Kidney capillary endothelial cell (primary cell): ENCODE results near the gene ACTN3.
"Not testable (repeated sequence)": the region's sequence is repeated elsewhere in the genome, so short reads cannot be mapped to it uniquely, and the experiment has no call there.

Source experiments
- DNase-seq: peaks from one replicate; pipeline ENCODE4 v3.0.0-alpha.2; 2018; ENCODE audit warnings: low spot score

Gene ACTN3

DNA sequence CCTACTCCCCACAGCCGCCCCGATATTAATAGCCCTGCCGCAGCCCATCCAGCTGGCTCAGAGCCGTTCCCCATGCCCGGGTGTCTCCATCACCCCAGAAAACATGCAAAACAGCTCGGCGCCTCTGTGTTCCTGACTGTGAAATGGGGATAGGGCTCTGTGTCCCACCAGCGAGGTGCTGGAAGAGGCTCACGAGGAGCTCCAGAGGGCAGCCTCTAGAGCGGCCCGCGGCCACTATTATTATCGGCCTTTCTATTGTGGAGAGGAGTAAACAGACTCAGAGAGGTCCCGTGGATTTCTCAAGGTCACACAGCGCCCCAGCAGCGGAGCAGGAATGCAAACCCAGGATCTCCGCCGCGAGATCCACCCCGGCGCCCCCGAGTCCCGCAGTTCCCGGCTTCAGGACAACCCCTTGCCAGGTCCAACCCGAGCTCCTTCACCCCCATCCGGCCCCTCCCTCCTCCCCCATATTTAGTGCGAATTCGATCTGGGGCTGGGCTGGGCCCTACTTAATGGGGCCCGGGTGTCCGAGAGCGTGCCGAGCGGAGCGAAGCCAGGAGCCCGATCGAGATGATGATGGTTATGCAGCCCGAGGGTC, at the start of gene ACTN3:
Gene ACTN3 (plus strand): TSS at position 536 of the 598 bp plus-strand sequence. CDS start 35 bp downstream, at position 571.
- DNase-seq = no peak

- DNase-seq = no peak
Observed at GRCh38 chr11:66497206-66497605, 49.5 kb upstream of the ACTN3 start.

- DNase-seq = no peak
Observed at GRCh38 chr11:66498506-66498905, 48.2 kb upstream of the ACTN3 start.

GRCh38 chr11:66505276-66505816, 41.4 kb upstream of the ACTN3 start:
- DNase-seq = no peak

DNA sequence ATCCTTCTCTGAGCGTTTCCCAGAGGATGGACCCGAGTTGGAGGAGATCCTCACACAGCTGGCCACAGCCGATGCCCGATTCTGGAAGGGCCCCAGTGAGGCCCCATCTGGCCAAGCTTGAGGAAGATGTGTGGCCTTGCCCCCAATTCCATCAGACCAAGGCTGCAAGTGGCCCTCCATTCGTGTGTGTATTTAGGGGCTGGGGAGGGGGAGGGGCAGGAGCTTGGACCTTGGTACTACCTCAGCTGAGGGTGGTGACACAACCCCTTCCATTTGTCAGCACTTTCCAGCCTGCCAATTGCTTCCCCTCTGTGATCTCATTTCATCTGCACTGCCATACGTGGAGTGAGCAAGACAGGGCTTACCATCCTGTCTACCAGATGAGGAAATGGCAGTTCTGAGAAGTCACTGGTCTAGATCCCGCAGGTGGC, 37.6 kb upstream of the ACTN3 start:
- no peak for DNase-seq

- DNase-seq = peak; percentile 69
Observed at GRCh38 chr11:66510271-66510989, 36.3 kb upstream of the ACTN3 start, which contains the start of gene BBS1. TSS of gene BBS1 (plus strand) at chr11:66510635. CDS start at chr11:66510660, 25 bp downstream.

DNA sequence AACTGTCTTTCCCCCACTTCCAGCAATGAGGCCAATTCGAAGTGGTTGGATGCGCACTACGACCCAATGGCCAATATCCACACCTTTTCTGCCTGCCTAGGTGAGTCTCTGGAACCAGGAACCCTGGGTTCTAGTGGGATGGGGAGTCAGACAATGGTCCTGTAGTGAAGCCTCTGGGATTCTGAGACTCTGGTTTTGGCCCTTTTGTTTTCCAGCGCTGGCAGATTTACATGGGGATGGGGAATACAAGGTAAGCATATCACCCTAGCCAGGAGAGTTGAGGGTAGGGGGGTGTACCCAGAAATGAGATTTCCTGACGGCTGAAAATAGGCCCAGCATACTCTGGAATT, 35.7 kb upstream of the ACTN3 start:
- no peak for DNase-seq

DNA sequence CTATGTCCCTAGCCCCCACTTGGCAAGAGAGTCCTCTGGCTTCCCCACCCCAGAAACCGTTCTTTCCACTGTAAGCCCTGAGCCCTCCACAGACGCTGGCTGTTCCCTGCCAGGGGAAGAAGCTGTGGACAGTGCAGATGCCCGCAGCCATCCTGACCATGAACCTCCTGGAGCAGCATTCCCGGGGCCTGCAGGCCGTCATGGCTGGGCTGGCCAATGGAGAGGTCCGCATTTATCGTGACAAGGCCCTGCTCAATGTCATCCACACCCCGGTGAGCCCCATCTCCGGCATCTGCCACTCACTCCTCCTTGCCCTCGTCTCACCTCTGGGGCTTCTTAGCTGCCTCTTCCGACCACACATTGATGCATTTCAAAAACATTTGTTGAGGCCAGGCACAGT, 23.1 kb upstream of the ACTN3 start:
- no peak for DNase-seq

DNA sequence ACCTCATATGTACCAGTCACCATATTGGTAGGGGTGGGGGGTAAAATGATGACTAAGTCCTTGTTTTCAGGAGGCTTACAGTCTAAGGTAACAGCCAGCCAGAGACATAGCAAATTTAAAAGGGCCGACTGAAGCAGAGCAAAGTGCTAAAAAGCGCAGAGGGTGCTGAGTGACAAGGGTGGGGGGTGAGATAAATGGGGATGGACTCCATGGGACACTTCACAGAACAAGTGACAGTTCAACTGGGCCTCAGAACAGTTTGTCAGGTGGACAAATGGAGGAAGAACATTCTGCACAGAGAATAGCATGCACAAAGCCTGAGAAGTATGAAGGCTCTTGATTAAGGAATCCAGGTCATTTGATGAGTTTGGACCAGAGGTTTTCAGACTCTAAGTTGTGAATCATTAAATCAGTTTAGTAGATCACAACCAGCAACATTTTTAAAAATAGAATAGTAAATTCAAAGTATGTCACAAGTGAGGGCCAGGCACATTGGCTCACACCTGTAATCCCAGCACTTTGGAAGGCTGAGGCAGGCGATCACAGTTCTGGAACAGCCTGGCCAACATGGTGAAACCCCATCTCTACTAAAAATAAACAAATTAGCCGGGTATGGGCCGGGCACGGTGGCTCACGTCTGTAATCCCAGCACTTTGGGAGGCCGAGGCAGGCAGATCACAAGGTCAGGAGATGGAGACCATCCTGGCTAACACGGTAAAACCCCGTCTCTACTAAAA, 22.2 kb upstream of the ACTN3 start:
- DNase-seq = no peak

DNA sequence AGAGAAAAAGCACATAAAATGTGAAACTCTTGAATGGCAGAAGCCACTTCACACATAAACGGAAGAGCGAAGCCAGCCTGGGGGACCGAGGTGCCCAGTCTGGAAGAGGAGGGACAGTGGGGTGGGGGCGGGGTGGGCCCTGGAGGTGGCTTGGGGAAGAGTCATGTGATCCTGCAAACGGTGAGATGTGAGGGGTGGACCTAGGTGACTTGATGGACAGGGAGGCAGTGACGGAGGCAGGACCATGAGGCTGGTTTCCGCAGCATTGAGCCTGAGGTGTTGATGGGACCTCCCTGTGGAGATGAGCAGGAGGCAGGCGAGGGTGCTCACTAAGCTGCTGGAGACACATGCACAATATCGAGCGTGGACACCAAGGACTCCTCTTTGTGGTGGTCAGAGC, 17.6 kb upstream of the ACTN3 start:
- no peak for DNase-seq

DNA sequence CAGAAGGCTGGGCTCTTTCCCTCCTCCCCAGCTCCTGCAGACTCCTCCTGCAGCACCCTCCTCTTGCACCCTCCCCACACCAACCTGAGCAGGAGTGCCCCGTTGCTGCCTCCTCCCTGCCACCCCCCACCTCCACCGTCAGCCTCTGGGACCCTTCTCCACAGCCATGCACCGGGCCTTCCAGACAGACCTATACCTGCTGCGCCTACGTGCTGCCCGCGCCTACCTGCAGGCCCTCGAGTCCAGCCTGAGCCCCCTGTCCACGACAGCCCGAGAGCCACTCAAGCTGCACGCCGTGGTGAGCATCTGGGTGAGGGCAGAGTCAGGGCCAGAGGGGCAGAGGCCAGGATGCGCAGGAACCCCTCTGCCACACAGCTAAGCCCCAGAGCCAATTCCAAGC, 17.0 kb upstream of the ACTN3 start:
- no peak for DNase-seq

- DNase-seq = no peak
Observed at GRCh38 chr11:66530927-66531709, 15.6 kb upstream of the ACTN3 start.

DNA sequence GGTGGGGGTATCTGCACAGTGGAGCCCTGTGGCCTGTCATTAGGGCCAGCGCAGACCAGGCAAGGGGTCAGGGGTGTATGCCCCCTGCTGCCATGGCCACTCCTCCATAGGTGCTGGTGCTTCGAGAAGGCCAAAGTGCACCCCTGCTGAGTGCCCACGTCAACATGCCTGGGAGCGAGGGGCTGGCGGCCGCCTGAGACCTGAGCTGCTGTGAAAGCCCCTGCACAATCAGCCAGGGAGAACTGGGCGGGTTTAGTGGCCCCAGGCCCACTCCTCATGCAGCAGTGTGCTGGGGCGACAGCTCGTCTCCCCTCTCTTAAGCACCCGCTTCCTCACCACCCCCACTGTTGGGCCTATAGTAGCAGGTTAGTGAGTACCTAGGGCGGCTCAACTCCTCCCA, 14.9 kb upstream of the ACTN3 start:
- DNase-seq = no peak

GRCh38 chr11:66532784-66533183, 13.9 kb upstream of the ACTN3 start:
- DNase-seq = no peak

GRCh38 chr11:66539170-66539869, 7.4 kb upstream of the ACTN3 start:
- DNase-seq = no peak

GRCh38 chr11:66539870-66540213, 6.9 kb upstream of the ACTN3 start:
- DNase-seq = no peak

DNA sequence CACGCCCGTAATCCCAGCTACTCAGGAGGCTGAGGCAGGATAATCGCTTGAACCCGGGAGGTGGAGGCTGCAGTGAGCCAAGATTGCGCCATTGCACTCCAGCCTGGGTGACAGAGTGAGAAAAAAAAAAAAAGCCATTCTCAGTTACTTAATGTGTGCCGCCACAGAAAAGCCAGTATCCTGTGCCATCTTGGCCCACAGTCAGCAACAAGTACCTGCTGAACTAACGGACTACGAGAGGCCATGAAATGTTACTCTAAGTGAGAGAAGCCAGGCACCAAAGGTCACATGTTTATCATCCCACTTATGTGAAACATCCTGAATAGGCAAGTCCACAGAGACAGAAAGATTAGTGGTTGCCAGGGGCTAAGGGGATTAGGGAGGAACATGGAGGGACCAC, 6.1 kb upstream of the ACTN3 start:
- DNase-seq = not testable (repeated sequence)

- no peak for DNase-seq
Observed at GRCh38 chr11:66541892-66542291, 4.8 kb upstream of the ACTN3 start.

DNA sequence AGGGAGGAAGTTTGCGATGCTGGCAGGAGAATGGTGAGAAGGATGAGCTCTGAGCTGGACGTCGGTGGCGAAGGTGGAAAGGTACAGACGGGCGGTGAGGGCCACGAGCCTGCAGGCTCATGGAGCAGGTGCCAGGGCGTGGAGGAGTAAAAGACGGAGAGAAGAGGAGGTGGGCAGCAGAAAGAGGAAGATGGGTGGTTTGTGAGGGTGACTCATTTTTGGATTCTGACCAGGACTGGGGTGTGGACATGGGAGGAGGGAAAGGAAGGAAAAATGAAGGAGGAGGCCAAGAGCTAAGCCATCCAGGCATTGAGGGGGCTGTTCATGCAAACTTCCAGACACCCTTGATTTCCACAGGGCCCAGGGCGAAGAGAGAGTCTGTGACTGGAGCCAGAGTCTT, 4.3 kb upstream of the ACTN3 start:
- no peak for DNase-seq

- peak; percentile 83 for DNase-seq
Observed at GRCh38 chr11:66543263-66544107, 3.2 kb upstream of the ACTN3 start.

DNA sequence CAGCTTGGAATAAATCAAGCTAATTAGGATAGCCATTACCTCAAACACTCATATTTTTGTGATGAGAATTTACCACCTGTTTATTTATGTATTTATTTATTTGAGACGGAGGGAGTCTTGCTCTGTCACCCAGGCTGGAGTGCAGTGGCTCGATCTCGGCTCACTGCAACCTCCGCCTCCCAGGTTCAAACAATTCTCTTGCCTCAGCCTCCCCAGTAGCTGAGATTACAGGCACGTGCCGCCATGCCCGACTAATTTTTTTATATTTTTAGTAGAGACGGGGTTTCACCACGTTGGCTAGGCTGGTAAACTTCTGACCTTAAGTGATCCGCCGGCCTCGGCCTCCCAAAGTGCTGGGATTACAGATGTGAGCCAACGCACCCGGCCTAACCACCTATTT, 1.8 kb upstream of the ACTN3 start:
- not testable (repeated sequence) for DNase-seq
